Left forelimb (tissue), 1 donor: ENCODE data around the gene NRGN.

Source experiments
- DNase-seq: peaks from one replicate; pipeline ENCODE4 v3.0.0-alpha.2; 2018; ENCODE audit warnings: low spot score

NRGN gene

GRCh38 chr11:124791626-124792341, 52.0 kb downstream of the NRGN start:
- DNase-seq = no peak

GRCh38 chr11:124793466-124794278, 53.9 kb downstream of the NRGN start:
- DNase-seq = no peak

GRCh38 chr11:124796312-124796711, 56.6 kb downstream of the NRGN start:
- no peak for DNase-seq
